Esophagus squamous epithelium (tissue), 4 donors: ENCODE measurements around the gene FHOD3.

ENCODE experiments used
- CTCF ChIP-seq, 6 experiments: fragments of 450-650 bp in 4 of 6; fragments of 200-600 bp in 2 of 6; sonication (generic) in 2 of 6; IDR thresholded peaks; one replicate each; pipeline ENCODE4 v1.5.1; 2016 to 2019; ENCODE audit warnings: antibody characterized with exemption in 6 of 6, mild to moderate bottlenecking in 4 of 6, moderate library complexity in 4 of 6
- POLR2A ChIP-seq, 4 donors: fragments of 450-650 bp; IDR thresholded peaks; one replicate each; pipeline ENCODE4 v1.6.1; 2017; ENCODE audit warnings: antibody characterized with exemption in 4 of 4, mild to moderate bottlenecking in 4 of 4, moderate library complexity in 3 of 4

GRCh38 chr18:36759167-36759776, 461.8 kb downstream of the FHOD3 start:
- TF ChIP-seq CTCF (IDR thresholded peaks at IDR 0.05): no peak
- no peak for TF ChIP-seq POLR2A (IDR thresholded peaks at IDR 0.05)
